Measurements from ENCODE around the gene GMDS. TPM values are rescaled to one million over a fixed set of nuclear protein-coding genes. Genes with fewer than 3 reads are reported as not detected.

GMDS gene
- total and polyA plus RNA-seq, 2 donors (not counting 3 experiments of a cell fraction or from before 2014, with no cell fraction given), result 9.8 to 23.5 TPM

- peak overlapping the region; percentile 51 for H3K9ac ChIP-seq (replicated peaks; ENCODE audit: extremely low read depth, insufficient read depth, low read length)
- peak overlapping the region; percentile 84 for H3K27ac ChIP-seq (ENCODE audit: insufficient read depth, low read depth, low read length)
- H2AFZ ChIP-seq (ENCODE audit: low read depth, low read length), result peak overlapping the region; percentile 52
- dilution Hi-C loops (cut with MboI; ENCODE audit: extremely low pct_ligation_motif_present, low sequenced_read_pairs), result loop anchor here (25.0 kb wide), 1 partner anchor 326 kb away; no protein-coding TSS in a partner anchor
- FAIRE-seq, result peak; percentile 59
- ChIA-PET CTCF (interaction anchor here (0.8 to 1.4 kb wide), 2 partner anchors 19 to 100 kb away, joined by 3 to 5 read pairs; no protein-coding TSS in a partner anchor), POLR2A (interaction anchor here (0.8 kb wide), 1 partner anchor 11 kb away, joined by 3 read pairs; no protein-coding TSS in a partner anchor)
- H3K9me1 ChIP-seq (replicated peaks; ENCODE audit: control insufficient read depth, extremely low read depth, insufficient read depth, low read length), result no peaks in the 10 kb centered on the region
- no peaks in the 10 kb centered on the region for H3K79me2 ChIP-seq (ENCODE audit: control insufficient read depth, insufficient read depth, low read length)
- no peaks in the 10 kb centered on the region for H3K36me3 ChIP-seq (ENCODE audit: control insufficient read depth in 2 of 2, extremely low read depth in 1 of 2, insufficient read depth in 2 of 2, low read length in 2 of 2)
- no peak overlapping the region for H3K4me3 ChIP-seq (replicated peaks in 1 of 3; ENCODE audit: insufficient read depth in 1 of 3, low read depth in 1 of 3, low read length in 3 of 3)
- H3K9me3 ChIP-seq (replicated peaks; ENCODE audit: control insufficient read depth, insufficient read depth, low read length), result no peaks in the 10 kb centered on the region
- TSS peak; percentile 52 for BruUV-seq (replicated peaks)
- H4K20me1 ChIP-seq (replicated peaks; ENCODE audit: control insufficient read depth, extremely low read depth, insufficient read depth, low read length), result no peaks in the 10 kb centered on the region
- TF ChIP-seq, protein P1, sequence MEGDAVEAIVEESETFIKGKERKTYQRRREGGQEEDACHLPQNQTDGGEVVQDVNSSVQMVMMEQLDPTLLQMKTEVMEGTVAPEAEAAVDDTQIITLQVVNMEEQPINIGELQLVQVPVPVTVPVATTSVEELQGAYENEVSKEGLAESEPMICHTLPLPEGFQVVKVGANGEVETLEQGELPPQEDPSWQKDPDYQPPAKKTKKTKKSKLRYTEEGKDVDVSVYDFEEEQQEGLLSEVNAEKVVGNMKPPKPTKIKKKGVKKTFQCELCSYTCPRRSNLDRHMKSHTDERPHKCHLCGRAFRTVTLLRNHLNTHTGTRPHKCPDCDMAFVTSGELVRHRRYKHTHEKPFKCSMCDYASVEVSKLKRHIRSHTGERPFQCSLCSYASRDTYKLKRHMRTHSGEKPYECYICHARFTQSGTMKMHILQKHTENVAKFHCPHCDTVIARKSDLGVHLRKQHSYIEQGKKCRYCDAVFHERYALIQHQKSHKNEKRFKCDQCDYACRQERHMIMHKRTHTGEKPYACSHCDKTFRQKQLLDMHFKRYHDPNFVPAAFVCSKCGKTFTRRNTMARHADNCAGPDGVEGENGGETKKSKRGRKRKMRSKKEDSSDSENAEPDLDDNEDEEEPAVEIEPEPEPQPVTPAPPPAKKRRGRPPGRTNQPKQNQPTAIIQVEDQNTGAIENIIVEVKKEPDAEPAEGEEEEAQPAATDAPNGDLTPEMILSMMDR (IDR thresholded peaks at IDR 0.05; ENCODE audit: extremely low read depth in 1 of 2, insufficient read depth in 1 of 2, low read depth in 1 of 2, low read length in 2 of 2), result no peak
- TF ChIP-seq POLR2AphosphoS5 (IDR thresholded peaks at IDR 0.05; ENCODE audit: insufficient read depth, low read depth, low read length), result peak; percentile 48
- intact Hi-C loops (cut with micrococcal nuclease), result loop anchor here (1.0 to 10.0 kb wide), 7 partner anchors 15 to 846 kb away; no protein-coding TSS in a partner anchor
- DNase-seq (ENCODE audit: low read depth, low spot score), result peak; percentile 74
- H3K4me1 ChIP-seq (ENCODE audit: control insufficient read depth, extremely low read depth, insufficient read depth, low read length), result peaks cover 49% of the 10 kb centered on the region
- H3K4me2 ChIP-seq (ENCODE audit: insufficient read depth, low read length), result peak overlapping the region; percentile 9
- no peaks in the 10 kb centered on the region for H3K27me3 ChIP-seq (ENCODE audit: control insufficient read depth in 2 of 2, insufficient read depth in 2 of 2, low read length in 2 of 2)
These were observed 458.7 kb downstream of the GMDS start for GRCh38 chr6:1786455-1787453.

Data from endothelial cell of umbilical vein (primary cell).